ENCODE data around the gene NKAPD1. TPM values are rescaled to one million over a fixed set of nuclear protein-coding genes. Genes with fewer than 3 reads are reported as not detected.

The NKAPD1 gene
- total and polyA plus RNA-seq, 7 donors, result 11.1 to 19.4 (median 16.2) TPM

Small RNA genes within 50 kb of the gene (small RNA-seq; reads per million reads assigned to genes)
- gene AP000907.3 (0 reads per million in 3 donors), gene RNU6-893P (0 reads per million in 3 donors)

Other genes with a start within 250 kb of the NKAPD1 start
- 10 to 100 TPM; 25.5 to 40.4 (median 28.1) TPM for gene ALG9, start 202.7 kb upstream of the NKAPD1 start, total RNA-seq
- 10 to 100 TPM in 1 of 3 donors, 1 to 10 TPM in 2; 6.0 to 13.9 (median 8.1) TPM for gene ALG9, start 202.7 kb upstream of the NKAPD1 start, polyA plus RNA-seq
- 1 to 10 TPM in 2 of 4 donors, under 1 TPM in 2; 0.54 to 1.7 (median 1.1) TPM for gene FDXACB1, start 195.1 kb upstream of the NKAPD1 start, total RNA-seq
- 1 to 10 TPM; 1.2 to 2.1 (median 1.2) TPM for gene FDXACB1, start 195.1 kb upstream of the NKAPD1 start, polyA plus RNA-seq
- gene CFAP68, start 194.8 kb upstream of the NKAPD1 start, total RNA-seq, result 10 to 100 TPM in 3 of 4 donors, 1 to 10 TPM in 1; 9.1 to 44.3 (median 13.4) TPM
- 10 to 100 TPM; 18.9 to 35.4 (median 23.4) TPM for gene CFAP68, start 194.8 kb upstream of the NKAPD1 start, polyA plus RNA-seq
- gene CRYAB, start 162.5 kb upstream of the NKAPD1 start, total RNA-seq, result 100 to 1,000 TPM; 151 to 299 (median 225) TPM
- 10 to 100 TPM; 25.0 to 99.7 (median 63.0) TPM for gene CRYAB, start 162.5 kb upstream of the NKAPD1 start, polyA plus RNA-seq
- 1 to 10 TPM in 2 of 4 donors, under 1 TPM in 1, not detected in 1; 0.83 to 3.0 (median 1.4) TPM for gene HSPB2, start 161.6 kb upstream of the NKAPD1 start, total RNA-seq
- 10 to 100 TPM in 1 of 3 donors, 1 to 10 TPM in 1, under 1 TPM in 1; 0.69 to 11.4 (median 3.6) TPM for gene HSPB2, start 161.6 kb upstream of the NKAPD1 start, polyA plus RNA-seq
- gene C11orf52, start 155.4 kb upstream of the NKAPD1 start, total RNA-seq, result 1 to 10 TPM in 1 of 4 donors, not detected in 3; 3.9 TPM
- gene C11orf52, start 155.4 kb upstream of the NKAPD1 start, polyA plus RNA-seq, result 10 to 100 TPM in 2 of 3 donors, 1 to 10 TPM in 1; 6.3 to 17.8 (median 16.8) TPM
- gene DIXDC1, start 137.0 kb upstream of the NKAPD1 start, total RNA-seq, result 100 to 1,000 TPM in 2 of 4 donors, 10 to 100 TPM in 2; 92.7 to 105 (median 99.2) TPM
- gene DIXDC1, start 137.0 kb upstream of the NKAPD1 start, polyA plus RNA-seq, result 10 to 100 TPM in 1 of 3 donors, 1 to 10 TPM in 2; 2.3 to 12.0 (median 9.2) TPM
- 10 to 100 TPM; 23.2 to 34.6 (median 26.0) TPM for gene DLAT, start 48.9 kb upstream of the NKAPD1 start, total RNA-seq
- 10 to 100 TPM; 23.4 to 49.0 (median 28.2) TPM for gene DLAT, start 48.9 kb upstream of the NKAPD1 start, polyA plus RNA-seq
- gene PIH1D2, start 282 bp upstream of the NKAPD1 start, total RNA-seq, result 1 to 10 TPM; 1.7 to 3.9 (median 2.8) TPM
- 1 to 10 TPM in 1 of 3 donors, under 1 TPM in 1, not detected in 1; 0.60 to 1.5 TPM for gene PIH1D2, start 282 bp upstream of the NKAPD1 start, polyA plus RNA-seq
- 10 to 100 TPM; 19.1 to 62.1 (median 40.5) TPM for gene TIMM8B, start 12.5 kb downstream of the NKAPD1 start, total RNA-seq
- gene TIMM8B, start 12.5 kb downstream of the NKAPD1 start, polyA plus RNA-seq, result 100 to 1,000 TPM; 152 to 153 (median 153) TPM
- 100 to 1,000 TPM in 3 of 4 donors, 10 to 100 TPM in 1; 96.4 to 169 (median 134) TPM for gene SDHD, start 12.6 kb downstream of the NKAPD1 start, total RNA-seq
- 100 to 1,000 TPM; 160 to 545 (median 304) TPM for gene SDHD, start 12.6 kb downstream of the NKAPD1 start, polyA plus RNA-seq
- 10 to 100 TPM in 2 of 4 donors, 1 to 10 TPM in 2; 5.8 to 18.6 (median 10.8) TPM for gene IL18, start 89.8 kb downstream of the NKAPD1 start, total RNA-seq
- gene IL18, start 89.8 kb downstream of the NKAPD1 start, polyA plus RNA-seq, result 100 to 1,000 TPM; 114 to 211 (median 129) TPM
- gene TEX12, start 93.1 kb downstream of the NKAPD1 start, total RNA-seq, result 1 to 10 TPM in 2 of 4 donors, under 1 TPM in 1, not detected in 1; 0.68 to 1.5 (median 1.1) TPM
- not detected for gene TEX12, start 93.1 kb downstream of the NKAPD1 start, polyA plus RNA-seq
- gene BCO2, start 101.2 kb downstream of the NKAPD1 start, total RNA-seq, result 10 to 100 TPM in 1 of 4 donors, 1 to 10 TPM in 3; 6.4 to 16.9 (median 7.2) TPM
- 1 to 10 TPM in 1 of 3 donors, not detected in 2; 3.2 TPM for gene BCO2, start 101.2 kb downstream of the NKAPD1 start, polyA plus RNA-seq
- 10 to 100 TPM; 17.2 to 44.3 (median 30.7) TPM for gene PTS, start 152.1 kb downstream of the NKAPD1 start, total RNA-seq
- gene PTS, start 152.1 kb downstream of the NKAPD1 start, polyA plus RNA-seq, result 10 to 100 TPM; 34.0 to 86.5 (median 81.1) TPM
- gene PLET1, start 186.6 kb downstream of the NKAPD1 start, total RNA-seq, result not detected
- under 1 TPM in 1 of 3 donors, not detected in 2; 0.60 TPM for gene PLET1, start 186.6 kb downstream of the NKAPD1 start, polyA plus RNA-seq

Data from sigmoid colon (tissue), 7 donors.